Esophagus (tissue), 2 donors: ENCODE results near the gene IFT43. TPM values are rescaled to one million over a fixed set of nuclear protein-coding genes. Genes with fewer than 3 reads are reported as not detected.

Source experiments
- H3K27ac ChIP-seq, 2 donors: one replicate each; pipeline ENCODE4 v1.5.1; 2013; ENCODE audit warnings: low read depth in 2 of 2, mild to moderate bottlenecking in 2 of 2, inconsistent platforms in 1 of 2, low read length in 1 of 2, moderate library complexity in 1 of 2
- H3K27me3 ChIP-seq, 2 donors: one replicate each; pipeline ENCODE4 v1.6.1; 2013; ENCODE audit warnings: low read length in 2 of 2, control low read depth in 1 of 2, mild to moderate bottlenecking in 1 of 2; ENCODE audit not compliant: insufficient read depth in 2 of 2, control insufficient read depth in 1 of 2
- H3K36me3 ChIP-seq, 2 donors: one replicate each; pipeline ENCODE4 v1.6.1; 2013; ENCODE audit warnings: low read length in 1 of 2; ENCODE audit not compliant: control insufficient read depth in 2 of 2, insufficient read depth in 2 of 2
- H3K4me1 ChIP-seq, 2 donors: one replicate each; pipeline ENCODE4 v1.6.1; 2013; ENCODE audit warnings: low read length in 1 of 2; ENCODE audit not compliant: control insufficient read depth in 2 of 2, insufficient read depth in 2 of 2
- H3K4me3 ChIP-seq, 2 donors: one replicate each; pipeline ENCODE4 v1.5.1; 2013; ENCODE audit warnings: low read length in 2 of 2, mild to moderate bottlenecking in 2 of 2, low read depth in 1 of 2, moderate library complexity in 1 of 2
- H3K9me3 ChIP-seq, 2 donors: one replicate each; pipeline ENCODE4 v1.6.1; 2013; ENCODE audit warnings: mild to moderate bottlenecking in 2 of 2, low read depth in 1 of 2, low read length in 1 of 2, moderate library complexity in 1 of 2; ENCODE audit not compliant: control insufficient read depth in 2 of 2, insufficient read depth in 1 of 2
- WGBS, 2 donors: extraction: QIAGEN DNeasy Blood & Tissue Kit; methylation state at CpG; one replicate each; pipeline ENCODE4 v1.1.7; 2013; 5-methylcytosine and 5-hydroxymethylcytosine counted together
- polyA plus RNA-seq, 2 donors: library from polyadenylated mRNA; stranded (reverse); fragments of 200-250 nt; gene quantifications; one replicate each; pipeline ENCODE4 v1.2.3, GENCODE V29; 2013
- donor health status: healthy with polysubstance abuse.
- donor health status: Bipolar disorder and iron deficiency.

Gene IFT43
- polyA plus RNA-seq, 2 donors, result 25.2 to 27.7 TPM

DNA sequence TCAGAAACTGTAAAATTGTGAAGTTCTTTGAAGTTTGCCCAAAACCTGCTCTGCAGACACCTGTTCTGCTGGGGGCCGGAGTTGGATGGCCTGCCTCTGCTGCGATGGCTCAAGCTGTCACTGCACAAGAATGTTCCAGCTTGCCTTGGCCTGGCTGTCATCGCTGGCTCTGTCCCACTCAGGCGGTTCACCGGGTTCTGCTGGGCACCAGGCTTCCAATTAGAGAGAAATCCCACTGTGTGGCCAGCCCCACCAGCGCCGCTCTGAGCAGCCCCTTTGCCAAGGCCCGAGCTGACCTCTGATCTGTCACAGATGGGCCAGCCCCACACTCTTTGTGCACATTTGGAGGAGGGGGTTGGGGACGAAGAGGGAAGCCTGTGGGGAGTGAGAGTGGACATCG is 94.5 kb downstream of the IFT43 start:
- WGBS, 2 donors, result 79 to 80% methylated on average over 10 of the region's 10 CpGs
- Histone ChIP-seq H3K36me3 (peaks cover 0 to 10% of the 10 kb centered on the region in 2 donors), H3K27me3 (no peaks in the 10 kb centered on the region), H3K27ac (no peak overlapping the region), H3K9me3 (no peaks in the 10 kb centered on the region), H3K4me1 (no peaks in the 10 kb centered on the region), H3K4me3 (no peak overlapping the region)

DNA sequence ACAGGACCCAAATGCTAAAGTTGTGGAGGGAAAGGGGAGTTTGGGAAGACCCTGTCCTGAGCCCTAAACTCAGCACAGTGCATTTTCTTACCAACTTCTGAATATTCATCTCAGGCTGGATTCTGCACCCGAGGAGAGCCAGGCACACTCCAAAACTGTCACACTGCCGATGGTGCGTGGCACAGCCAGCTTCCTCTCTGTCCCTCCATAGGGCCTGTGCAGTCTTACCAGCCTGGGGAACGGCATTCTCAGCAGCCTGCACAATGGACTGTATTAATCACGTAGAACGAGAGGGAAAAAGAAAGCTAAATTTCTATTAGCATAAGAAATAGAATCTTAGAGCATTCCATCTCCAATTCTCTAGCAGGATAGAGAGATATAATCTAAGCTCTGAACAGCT is 94.9 kb downstream of the IFT43 start:
- WGBS, 2 donors, result 73 to 81% methylated on average over 6 of the region's 6 CpGs
- no peaks in the 10 kb centered on the region for H3K4me1 ChIP-seq

DNA sequence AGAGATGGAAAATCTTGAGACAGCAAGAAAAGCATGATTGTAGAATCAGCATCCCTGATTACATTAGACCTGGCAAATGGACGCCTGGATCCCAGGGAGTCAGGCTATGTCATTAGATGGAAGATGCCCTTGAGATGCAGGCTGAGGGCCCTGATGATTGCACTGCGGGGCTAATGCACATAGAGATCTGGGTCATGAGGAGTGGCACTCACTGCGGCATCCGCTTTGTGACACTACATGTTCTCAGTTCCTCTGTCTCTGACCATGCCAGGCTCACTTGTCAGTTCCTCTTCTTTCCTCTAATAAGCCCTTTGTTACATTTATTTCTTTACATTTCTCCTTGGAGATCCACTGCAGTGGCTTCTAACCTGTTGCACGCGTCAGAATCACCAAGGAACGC is 96.1 kb downstream of the IFT43 start:
- Histone ChIP-seq H3K27ac (no peak overlapping the region), H3K4me3 (no peak overlapping the region), H3K27me3 (no peaks in the 10 kb centered on the region), H3K9me3 (no peaks in the 10 kb centered on the region), H3K4me1 (no peaks in the 10 kb centered on the region), H3K36me3 (peaks cover 0 to 10% of the 10 kb centered on the region in 2 donors)
- WGBS, 2 donors, result 93 to 95% methylated on average over 7 of the region's 7 CpGs

More for the DNA sequence above, 94.9 kb downstream of the IFT43 start:
- H3K36me3 ChIP-seq, result peaks cover 0 to 10% of the 10 kb centered on the region in 2 donors
- no peaks in the 10 kb centered on the region for H3K9me3 ChIP-seq
- no peaks in the 10 kb centered on the region for H3K27me3 ChIP-seq
- no peak overlapping the region for H3K4me3 ChIP-seq
- no peak overlapping the region for H3K27ac ChIP-seq

DNA sequence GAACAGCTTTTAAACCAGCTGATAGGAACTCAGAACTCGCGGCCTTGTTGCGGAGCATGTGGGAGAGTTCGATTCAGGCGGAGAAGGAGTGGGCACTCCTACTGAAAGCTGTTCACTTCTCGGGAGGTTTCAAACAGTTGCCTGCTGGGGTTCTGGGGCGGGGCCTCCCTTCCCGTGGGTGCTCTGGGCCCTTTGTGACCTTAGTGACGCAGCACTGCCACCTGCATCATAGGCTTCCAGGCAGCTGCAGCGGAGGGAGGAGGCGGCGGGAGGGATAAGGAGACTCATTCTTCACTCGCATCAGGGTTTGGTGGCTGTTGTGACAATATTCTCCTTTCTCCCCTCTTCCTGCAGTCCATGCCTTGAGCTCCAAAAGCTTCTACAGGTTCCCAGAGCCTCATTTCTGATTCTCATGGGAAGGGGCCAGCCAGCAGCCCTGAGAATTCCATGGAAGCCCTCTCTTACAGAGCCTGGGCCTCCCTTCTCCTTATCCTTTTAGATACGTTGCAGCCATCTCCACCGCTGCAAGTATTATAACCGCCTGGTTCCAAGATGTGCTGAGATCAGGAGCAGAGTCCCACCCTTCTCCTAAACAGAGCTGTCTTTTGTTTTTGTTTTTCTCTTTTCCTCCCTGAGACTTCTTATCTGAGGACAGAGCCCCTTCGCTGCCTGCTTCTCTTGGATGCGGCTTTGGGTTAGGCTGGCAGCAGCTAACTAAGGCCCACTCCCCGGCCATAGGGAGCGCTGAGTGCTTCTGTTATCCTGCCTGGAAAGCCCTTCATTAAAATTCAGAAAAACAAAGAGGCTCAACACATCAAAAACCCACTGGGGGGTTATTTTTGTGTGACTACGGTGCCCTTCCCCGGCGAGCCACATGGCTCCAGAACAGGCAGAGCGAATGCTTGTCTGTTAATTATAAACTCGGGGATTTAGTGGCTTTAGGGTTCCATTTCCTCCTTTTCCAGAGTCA is 98.5 kb downstream of the IFT43 start:
- Histone ChIP-seq H3K27ac (no peak overlapping the region), H3K36me3 (peaks cover 0 to 10% of the 10 kb centered on the region in 2 donors), H3K4me3 (no peak overlapping the region), H3K4me1 (no peaks in the 10 kb centered on the region), H3K27me3 (no peaks in the 10 kb centered on the region), H3K9me3 (no peaks in the 10 kb centered on the region)
- 84 to 85% methylated on average over 25 of the region's 25 CpGs for WGBS, 2 donors

DNA sequence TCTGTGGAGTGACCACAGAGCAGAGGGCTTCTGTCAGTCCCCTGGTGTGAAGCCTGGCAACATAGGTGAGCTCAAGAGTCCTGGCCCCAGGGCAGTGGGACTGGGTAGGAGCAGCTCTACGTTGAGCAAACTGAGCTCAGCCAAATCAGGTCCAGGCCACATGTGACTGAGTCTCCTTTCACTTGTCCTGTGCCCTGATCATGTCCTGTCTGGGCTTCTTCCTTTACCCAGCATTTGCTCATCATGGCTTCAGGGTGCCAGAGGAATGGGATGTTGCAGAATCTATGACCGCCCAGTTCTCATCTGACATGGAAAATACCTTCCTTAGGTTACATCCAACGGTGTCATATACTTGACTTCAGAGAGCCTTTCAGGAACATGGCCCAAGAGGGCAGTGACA is 99.8 kb downstream of the IFT43 start:
- no peaks in the 10 kb centered on the region for H3K27me3 ChIP-seq
- H3K27ac ChIP-seq, result no peak overlapping the region
- 82 to 84% methylated on average over 3 of the region's 3 CpGs for WGBS, 2 donors
- H3K9me3 ChIP-seq, result no peaks in the 10 kb centered on the region
- no peaks in the 10 kb centered on the region for H3K4me1 ChIP-seq
- peaks cover 0 to 10% of the 10 kb centered on the region in 2 donors for H3K36me3 ChIP-seq
- H3K4me3 ChIP-seq, result no peak overlapping the region

DNA sequence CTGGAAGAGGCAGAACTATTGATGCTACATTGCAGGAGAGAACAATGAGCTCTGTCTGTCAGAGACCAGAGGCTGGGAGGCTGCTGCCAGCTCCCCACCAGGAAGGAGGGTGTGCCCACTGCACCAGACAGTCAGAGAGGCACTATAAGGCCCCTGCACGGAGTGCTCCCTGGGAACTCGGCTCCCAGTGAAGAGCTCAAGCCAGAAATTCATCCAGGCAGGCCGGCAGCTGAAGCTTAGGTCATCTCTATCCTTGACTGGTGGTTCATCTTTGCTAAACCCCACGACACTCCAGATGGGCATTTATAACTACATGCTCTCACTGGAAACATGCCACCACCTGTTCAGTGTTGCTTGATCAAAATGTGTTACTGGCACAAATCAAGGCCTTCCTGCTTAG is 101.1 kb downstream of the IFT43 start:
- Histone ChIP-seq H3K36me3 (peaks cover 0 to 10% of the 10 kb centered on the region in 2 donors), H3K9me3 (no peaks in the 10 kb centered on the region), H3K27me3 (no peaks in the 10 kb centered on the region), H3K4me1 (no peaks in the 10 kb centered on the region), H3K27ac (no peak overlapping the region), H3K4me3 (no peak overlapping the region)
- 59 to 66% methylated on average over 4 of the region's 4 CpGs for WGBS, 2 donors

DNA sequence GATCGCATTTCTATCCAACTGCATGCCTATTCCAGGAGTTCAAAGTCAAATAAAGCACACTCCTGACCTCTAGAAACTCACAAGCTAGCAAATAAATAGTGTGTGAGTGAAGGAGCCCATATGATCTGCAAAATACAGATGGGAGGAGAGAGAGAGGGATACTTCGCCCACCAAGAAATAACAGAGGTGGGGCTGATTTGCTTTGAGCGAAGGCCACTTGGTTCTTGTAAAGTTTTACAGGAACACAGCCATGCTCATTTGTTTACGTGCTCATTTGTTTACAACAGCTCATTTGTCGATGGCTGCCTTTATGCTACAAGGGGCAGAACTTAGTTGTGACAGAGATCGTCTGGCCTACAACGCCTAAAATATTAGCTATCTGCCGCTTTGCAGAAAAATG is 102.8 kb downstream of the IFT43 start:
- Histone ChIP-seq H3K27me3 (no peaks in the 10 kb centered on the region), H3K9me3 (no peaks in the 10 kb centered on the region), H3K4me3 (no peak overlapping the region), H3K36me3 (peaks cover 0 to under 1% of the 10 kb centered on the region in 2 donors), H3K27ac (no peak overlapping the region), H3K4me1 (no peaks in the 10 kb centered on the region)
- 73% methylated on average over 8 of the region's 8 CpGs for WGBS, 2 donors

DNA sequence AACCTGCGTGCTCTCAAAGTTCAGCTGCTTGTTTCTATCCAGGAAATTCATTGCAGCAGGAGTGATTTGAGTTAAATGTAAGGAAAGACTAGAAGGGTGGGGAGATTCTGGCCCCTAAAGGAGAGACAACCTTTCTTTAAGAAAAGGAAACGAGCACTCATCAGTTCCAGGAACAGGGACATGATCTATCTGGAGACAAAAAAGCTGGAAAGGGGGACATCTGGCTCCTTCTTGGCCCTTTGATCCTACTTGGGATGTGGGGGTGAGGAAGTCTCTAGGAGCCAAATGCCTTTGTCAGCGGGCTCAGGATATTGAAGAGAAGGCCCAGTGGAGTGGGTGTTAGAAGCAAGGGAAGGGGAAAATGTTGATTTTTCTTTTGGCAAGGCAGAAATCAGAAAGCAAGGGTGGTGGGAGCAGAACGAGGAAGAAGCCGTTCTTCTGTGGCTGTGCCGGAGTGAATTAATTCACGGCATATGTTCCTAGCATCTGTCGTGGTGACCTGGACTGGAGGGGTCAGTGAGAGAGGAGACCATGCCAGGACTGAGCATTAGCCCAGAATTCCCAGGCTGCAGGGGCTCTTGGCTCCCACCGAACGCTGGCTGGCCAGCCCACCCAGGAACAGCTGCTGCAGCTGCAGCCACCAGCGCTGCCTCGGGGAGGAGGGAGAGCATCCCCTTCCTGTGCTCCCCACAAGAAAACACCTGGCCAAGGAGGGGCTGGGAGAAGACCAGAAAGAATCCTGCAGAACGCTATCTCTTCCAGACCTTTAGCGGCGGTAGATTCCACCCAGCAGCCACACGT is 103.4 kb downstream of the IFT43 start:
- Histone ChIP-seq H3K27ac (no peak overlapping the region), H3K27me3 (no peaks in the 10 kb centered on the region), H3K4me1 (peaks cover 0 to under 1% of the 10 kb centered on the region in 2 donors), H3K9me3 (no peaks in the 10 kb centered on the region), H3K36me3 (no peaks in the 10 kb centered on the region), H3K4me3 (no peak overlapping the region)
- WGBS, 2 donors, result 62 to 66% methylated on average over 16 of the region's 16 CpGs

DNA sequence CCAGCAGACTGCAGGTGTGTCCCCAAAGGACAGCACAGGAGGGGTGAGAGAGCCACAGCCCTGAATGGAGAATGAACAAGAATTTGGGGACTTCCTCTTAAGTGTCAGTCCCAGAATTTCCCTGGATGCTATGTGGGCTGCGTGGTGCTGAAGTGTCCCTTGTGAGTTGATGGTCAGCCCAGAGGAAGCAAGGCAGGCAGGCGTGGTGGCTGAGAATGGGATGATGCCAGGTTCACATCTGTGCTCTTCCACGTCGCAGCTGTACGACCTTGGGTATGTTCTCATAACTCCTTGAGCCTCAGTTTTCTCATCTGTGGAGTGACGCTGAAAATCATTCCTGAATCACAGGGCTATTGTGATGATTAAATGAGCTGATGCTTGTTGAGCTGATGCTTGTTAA is 104.0 kb downstream of the IFT43 start:
- Histone ChIP-seq H3K36me3 (no peaks in the 10 kb centered on the region), H3K4me1 (peaks cover 0 to 3% of the 10 kb centered on the region in 2 donors), H3K4me3 (no peak overlapping the region), H3K9me3 (no peaks in the 10 kb centered on the region), H3K27me3 (no peaks in the 10 kb centered on the region), H3K27ac (no peak overlapping the region)
- 61 to 69% methylated on average over 6 of the region's 6 CpGs for WGBS, 2 donors
